ENCODE data around the gene SRCIN1.

- TF ChIP-seq CTCF (IDR thresholded peaks at IDR 0.05): no peak
- TF ChIP-seq POLR2A (IDR thresholded peaks at IDR 0.05): no peak
- no peak for TF ChIP-seq POLR2AphosphoS5 (IDR thresholded peaks at IDR 0.05)
These were observed 28.5 kb downstream of the SRCIN1 start for GRCh38 chr17:38577244-38577643.
